HG03378 (cell line): Measurements from ENCODE around the gene ACACB.

ENCODE experiments used
- ATAC-seq: cut with Tn5 transposase; IDR thresholded peaks from one replicate; pipeline ENCODE4 v1.9.1; 2021; ENCODE audit warnings: mild to moderate bottlenecking, moderate library complexity; ENCODE audit not compliant: unreplicated experiment

Gene ACACB

DNA sequence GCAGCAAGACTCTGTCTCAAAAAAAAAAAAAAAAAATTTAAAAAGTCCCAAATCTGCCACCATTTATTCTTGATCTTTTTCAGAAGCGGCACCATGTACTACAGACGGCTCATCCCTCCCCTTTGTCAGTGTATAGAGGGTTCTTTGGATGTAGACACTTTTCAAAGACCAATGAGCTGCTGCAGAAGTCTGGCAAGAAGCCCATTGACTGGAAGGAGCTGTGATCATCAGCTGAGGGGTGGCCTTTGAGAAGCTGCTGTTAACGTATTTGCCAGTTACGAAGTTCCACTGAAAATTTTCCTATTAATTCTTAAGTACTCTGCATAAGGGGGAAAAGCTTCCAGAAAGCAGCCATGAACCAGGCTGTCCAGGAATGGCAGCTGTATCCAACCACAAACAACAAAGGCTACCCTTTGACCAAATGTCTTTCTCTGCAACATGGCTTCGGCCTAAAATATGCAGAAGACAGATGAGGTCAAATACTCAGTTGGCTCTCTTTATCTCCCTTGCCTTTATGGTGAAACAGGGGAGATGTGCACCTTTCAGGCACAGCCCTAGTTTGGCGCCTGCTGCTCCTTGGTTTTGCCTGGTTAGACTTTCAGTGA is 6.5 kb upstream of the ACACB start:
- no peak for ATAC-seq

DNA sequence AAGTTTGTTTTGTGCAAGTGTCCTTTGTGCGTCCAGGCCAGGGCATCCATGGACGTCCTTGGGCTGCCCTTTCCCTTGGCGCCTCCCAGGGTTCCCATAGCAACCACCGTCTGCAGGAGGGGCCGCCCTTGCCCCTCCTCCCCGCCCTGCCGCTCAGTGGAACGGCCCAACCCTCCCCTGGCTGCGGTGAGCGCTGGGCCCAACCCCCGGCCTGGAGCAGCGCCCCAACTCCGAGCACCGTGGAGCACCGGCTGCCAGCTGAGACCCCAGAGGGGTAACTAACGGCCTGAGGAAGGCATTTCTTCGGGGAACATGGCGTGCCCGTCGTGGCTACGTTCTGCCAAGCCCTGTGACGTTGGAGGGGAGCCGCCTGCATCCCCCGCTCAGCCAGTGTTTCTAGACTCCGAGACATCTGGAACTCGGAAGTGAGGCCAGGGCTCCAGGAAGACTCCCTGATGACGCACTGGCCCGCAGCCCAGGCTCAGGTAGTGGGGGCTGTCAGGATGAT is 5.3 kb upstream of the ACACB start:
- no peak for ATAC-seq

DNA sequence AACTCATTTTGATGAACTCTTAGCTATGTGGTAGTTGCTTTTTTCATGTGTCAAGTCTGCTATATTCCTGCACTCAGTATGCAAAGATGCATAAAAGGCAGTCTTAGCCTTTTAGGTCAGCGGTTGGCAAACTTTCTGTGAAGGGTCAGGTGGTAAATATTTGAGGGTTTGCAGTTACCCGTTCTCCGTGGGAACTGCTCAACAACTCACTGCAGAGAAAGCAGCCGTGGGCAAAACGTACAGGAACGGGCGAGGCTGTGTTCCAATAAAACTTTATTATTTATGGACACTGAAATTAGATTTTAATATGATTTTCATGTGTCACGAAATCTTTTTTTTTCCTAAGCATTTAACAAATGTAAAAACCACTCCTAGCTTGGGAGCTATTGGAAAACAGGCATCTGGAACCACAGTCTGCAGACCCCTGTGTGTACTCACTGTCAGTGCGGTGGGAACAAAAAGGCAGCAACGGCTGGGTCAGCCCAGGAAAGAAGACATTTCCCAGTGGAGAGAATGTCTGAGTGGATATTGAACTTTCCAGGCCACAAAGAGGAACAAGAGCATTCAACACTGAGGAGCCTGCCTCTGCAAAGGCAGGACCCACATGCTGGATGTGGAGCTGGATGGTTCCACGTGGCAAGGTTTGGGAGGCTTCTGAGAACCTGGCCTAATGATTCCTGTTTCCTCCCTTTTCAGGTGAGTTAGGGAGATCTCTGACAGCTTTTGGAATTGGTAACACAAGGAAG is 3.5 kb upstream of the ACACB start:
- ATAC-seq, result no peak

DNA sequence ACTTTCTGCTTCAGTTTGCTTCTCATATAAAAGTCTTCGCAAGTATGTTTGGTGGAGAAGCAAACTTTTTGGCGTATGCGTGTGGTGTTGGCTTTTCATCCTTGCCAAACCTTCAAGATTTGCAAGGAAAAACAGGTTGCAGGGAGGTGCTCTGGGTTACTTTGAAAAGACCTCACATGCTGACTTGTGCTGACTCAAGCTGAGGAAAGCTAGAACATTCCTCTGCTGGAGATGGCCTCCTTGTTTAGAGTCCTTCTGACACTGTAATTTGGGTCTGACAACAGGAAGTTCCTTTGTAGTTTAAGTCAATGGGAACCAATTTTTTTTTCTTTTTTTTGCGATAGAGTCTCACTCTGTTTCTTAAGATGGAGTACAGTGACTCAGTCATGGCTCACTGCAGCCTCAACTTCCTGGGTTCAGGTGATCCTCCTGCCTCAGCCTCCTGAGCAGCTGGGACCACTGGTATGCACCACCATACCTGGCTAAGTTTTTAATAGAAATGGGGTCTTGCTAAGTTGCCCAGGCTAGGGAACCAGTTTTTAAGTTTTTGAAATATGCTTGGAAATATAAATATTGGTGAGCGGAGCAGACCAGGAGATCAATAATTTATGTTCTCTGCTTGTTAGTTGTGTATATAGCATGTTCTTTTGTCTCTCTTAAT is 2.6 kb upstream of the ACACB start:
- ATAC-seq, result no peak

DNA sequence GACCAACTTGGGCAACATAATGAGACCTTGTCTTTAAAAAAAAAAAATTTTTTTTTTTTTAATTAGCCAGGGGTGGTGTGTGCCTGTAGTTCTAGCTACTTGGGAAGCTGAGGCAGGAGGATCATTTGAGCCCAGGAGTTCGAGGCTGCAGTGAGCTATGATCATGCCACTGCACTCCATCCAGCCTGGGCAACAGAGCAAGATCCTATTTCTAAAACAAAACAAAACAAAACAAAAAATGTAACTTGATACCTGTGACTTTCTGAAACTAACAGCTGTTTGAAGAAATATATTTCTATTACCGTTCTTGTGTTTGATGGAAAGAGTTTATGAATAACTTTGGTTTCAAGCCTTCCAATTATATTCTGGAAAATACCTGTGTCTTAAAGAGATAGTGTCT is 1.7 kb upstream of the ACACB start:
- no peak for ATAC-seq

DNA sequence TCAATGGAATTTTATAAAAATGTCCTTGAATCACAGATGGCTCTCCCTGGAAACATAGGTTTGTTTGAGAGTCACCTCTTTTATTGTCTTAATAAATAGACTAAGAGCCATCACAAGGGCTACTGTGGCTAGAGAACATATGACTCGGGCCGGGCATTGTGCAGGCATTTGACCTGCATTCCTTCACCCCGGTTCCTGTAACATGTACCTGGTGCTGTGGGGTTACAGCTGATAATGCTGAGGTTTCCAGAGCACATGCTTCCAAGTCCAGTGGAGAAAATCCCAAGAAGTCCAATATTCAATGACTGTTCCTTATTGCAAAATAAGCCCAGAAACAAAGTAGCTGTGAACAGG is 1.0 kb upstream of the ACACB start:
- ATAC-seq, result no peak

DNA sequence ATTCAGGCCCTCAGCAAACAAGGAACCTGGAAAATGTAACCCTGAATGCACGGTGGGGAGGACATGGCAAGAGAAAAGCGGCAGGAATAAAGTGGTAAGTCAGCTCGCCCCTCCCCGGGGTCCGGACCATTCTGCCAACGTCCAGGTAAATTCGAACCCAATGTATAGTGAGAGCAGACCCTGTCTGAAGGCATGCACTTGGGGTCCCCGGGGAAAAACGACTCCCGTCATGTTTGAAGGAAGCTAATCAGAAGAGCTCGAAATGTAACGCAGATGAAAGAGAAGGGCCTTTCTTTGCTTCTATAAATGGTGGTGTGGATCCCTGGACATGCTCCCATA is 193 bp downstream of the ACACB start:
- ATAC-seq, result no peak

DNA sequence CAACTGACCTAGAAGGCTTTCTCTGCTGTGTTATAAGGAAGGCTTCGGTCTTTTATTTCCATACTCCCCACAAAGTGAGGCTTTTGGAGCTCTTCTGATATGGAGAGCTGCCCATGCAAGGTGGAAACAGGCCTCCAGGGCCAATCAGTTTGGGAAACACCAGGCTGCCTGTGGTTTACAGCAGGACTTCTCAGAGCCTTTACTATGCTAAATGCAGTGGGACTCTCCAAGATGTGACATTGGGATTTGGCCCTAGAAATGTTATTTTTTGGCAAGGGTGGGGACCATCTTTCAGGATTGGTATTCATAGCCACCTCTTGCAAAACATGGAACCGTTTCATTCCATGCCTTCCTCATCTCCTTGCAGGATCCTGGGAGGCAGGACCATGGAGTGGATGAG is 3.7 kb downstream of the ACACB start:
- no peak for ATAC-seq

DNA sequence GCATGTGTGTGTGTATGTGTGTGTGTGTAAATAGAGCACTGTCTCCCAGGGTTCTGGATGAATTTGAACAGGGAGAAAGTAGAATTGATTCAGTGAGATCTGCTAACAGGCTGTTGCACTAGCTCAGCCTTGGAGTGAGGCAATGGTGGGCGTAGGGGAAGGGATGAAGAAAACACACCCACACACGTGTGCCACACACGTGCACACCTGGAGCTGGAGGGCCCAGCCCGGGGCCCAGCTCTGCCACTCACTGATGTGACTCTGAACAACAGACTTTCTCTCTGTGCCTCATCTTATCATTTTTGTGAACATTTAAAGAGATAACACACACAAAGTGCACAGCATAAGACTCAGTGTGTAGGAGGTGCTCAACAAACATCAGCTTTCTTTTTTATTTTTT is 4.2 kb downstream of the ACACB start:
- ATAC-seq, result no peak

DNA sequence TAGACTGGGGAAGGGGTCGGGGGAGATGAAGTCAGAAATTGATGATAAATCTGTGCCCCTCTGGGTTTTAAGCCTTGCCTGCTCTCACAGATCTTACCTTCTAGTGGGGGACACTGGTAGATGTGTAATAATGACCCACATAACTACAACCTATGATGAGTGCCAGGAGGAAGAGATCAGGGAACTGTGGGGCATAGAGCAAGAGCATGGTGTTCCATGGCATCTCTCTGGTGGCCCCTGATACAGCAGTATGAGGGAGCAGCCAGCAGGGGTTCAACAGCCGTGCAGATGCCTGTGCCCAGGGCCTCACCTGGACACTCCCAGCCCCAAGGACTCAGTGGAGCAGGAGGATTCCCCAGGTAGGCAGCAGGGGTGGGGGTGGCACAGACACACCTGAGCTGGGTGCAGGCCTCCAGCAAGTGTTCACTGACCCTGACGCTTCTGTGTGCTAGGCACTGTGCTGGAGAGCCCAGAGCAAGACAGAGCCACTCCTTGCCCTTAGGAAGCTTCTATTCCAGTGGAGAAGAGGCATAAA is 5.0 kb downstream of the ACACB start:
- ATAC-seq, result no peak

DNA sequence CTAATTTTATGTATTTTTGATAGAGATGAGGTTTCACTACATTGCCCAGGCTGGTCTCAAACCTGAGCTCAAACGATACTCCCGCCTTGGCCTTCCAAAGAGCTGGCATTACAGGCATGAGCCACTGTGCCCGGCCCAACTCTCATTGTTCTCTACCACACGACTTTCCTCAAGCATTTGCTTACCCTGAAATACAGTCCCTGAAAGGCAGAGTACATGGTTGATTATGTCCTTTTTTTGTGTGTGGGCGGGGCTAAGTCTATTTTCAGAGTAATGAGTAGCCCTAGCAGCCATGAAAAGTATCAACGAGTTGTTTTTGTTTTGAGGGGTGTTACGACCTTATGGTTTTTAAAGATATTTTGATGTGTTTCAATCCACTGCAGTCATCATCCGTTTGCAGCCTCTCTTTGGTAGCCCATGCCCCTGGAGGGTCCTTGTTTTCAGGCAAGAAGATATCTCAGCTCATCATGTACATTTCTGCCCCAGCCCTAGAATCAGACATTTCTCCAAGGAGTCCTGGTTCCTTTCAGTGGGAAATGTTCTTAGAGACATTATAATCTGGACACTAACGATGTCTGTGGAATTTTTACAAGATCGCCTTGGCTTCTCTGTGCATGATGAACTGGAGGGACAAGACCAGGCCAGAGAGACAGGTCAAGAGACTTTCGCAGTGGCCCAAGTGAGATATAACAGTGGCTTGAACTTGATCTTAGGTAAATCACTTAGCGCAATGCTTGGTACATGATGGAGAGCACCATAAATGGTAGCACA is 8.7 kb downstream of the ACACB start:
- ATAC-seq, result no peak

DNA sequence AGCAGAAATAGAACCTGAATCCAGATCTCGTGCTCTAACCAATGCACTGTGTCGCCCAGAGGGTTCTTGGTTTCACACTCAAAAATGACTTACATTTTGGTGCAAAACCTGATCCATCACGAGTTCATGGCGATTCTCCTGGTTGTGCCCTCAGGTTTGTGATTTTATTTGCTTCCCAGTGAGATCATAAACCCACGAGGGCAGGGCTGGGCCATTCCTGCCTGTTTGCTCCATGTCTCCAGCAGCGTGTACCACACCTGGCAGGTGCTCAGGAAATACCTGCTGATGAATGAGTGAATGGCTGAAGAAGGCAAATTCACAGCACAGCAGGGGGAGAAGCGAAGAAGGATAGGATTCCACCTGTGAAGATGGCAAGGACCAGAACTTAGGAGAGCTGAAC is 9.4 kb downstream of the ACACB start:
- no peak for ATAC-seq

DNA sequence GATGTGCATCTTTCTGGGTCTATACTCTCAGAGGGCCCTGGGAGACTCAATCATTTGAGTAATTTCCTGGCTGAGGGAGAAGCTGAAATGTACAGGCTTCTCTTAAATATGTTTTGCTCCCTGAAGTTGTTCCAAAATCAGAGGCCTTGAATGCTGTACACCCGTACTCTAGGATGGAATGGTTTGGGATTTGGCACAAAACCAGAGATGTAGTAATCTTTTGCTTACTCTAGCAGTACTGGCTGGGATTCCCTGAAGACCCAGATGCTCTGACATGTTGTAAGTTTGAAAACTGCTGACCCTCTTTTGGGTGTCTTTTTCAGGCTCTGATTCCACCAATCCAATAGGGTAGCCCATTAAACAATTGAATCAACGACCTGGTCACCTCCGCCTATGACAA is 10.4 kb downstream of the ACACB start:
- no peak for ATAC-seq

DNA sequence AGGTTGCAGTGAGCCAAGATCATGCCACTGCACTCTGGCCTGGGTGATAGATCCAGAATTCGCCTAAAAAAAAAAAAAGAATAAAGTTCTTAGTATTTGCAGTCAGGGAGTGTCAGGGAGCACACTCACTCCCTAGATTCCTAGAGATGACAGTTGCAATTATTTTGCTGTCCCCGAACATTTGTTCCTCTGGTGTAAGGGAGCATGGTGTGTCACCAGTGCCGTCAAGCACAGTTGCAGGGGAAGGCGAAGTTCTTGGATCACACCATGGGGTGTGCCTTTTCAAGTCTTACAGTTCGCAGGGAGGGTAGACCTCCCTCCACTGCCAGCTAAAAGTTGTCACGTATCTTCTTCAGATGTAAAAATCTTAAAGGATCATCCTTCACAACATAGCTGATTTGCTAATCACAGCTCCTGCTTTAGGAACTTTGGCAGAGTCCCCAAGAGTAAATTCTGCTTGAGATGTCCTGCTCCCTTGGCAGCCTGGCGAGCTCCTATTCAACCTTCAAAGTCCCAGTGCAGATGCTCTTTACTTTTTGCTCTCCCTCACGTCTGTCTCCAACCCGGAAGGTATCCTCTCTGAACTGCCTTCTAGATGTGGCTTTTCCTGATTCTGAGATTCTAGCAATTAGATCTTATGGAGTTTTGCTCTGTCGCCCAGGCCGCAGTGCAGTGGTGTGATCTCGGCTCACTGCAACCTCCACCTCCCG is 11.3 kb downstream of the ACACB start:
- ATAC-seq, result no peak

DNA sequence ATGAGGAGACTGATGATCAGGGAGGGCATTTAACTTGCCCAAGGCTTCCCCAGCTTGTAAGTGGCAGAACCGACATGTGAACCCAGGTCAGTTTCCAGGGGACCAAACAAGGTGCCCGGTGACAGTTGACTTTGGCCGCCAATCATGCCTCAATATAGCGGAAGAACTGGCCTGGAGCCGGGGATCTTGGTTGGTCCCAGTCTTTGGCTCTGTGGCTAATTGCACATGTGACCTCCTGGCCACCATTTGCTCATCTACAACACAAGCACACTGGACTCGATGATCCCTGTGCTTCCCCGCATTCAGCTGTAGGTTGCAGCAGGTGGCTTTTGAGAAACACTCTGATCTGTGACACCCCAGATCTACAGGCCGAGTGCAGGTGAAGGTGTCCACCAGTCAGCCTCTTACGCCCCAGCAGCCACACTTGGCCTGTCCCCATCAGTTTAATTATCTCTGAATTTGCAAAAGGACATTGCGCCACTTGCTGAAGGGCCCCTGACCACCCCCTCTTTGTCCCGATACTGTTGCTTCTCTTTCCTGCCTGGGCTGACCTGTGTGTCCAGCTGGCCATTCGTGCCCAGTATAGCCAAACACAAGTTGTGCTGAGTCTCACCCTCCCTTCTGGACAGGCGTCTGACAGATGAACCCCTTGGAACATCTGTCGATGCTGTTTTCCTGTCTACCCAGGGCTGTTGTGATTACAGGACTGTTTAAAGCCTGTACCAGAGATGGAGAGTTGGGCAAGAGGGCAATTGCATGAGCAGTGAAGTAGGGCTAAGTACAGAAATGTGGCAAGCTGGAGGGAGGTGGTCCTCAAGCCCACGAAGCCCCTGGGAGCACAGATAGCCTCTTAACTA is 14.1 kb downstream of the ACACB start:
- no peak for ATAC-seq

DNA sequence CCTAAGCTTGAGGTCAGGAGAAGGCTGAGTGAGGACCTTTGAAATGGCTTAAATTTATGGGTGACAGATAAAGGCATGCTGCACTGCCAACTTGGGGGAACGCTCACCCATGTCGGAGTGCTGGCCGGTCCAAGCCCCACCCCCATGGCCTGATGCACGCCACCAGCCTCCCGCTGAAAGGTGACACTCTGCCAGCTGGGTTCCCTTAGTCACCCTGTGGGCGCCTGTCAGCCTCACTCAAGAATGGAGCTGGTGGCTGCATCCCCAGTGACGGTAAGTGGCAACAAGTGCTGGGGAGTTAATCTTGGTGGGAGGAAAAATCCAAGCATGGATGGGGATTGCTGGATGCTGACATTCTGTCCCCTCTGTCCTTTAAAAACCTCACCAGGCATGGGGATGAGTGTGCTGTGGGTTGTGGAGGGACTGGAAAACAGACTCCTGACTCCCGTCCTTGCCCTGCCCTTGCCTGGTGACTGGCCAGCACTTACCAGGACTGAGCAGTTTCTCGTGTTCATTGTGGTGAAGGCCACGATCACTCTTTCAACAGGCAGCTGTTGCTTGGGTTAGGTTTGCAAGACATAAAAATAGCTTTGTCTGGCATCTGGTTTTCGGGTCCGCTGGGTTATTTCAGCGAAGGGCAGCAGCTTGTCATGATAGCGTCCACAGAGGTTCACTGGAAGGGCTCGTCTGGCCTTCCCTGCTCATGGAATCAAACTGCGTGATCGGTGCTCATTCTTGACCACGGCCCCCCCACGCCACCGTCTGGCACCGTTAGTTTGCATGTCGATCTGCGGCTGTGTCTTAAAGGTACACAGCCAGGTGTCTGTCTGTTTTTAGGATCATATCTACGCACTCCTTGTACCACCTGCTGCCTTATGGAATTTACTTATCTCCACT is 15.0 kb downstream of the ACACB start:
- no peak for ATAC-seq

DNA sequence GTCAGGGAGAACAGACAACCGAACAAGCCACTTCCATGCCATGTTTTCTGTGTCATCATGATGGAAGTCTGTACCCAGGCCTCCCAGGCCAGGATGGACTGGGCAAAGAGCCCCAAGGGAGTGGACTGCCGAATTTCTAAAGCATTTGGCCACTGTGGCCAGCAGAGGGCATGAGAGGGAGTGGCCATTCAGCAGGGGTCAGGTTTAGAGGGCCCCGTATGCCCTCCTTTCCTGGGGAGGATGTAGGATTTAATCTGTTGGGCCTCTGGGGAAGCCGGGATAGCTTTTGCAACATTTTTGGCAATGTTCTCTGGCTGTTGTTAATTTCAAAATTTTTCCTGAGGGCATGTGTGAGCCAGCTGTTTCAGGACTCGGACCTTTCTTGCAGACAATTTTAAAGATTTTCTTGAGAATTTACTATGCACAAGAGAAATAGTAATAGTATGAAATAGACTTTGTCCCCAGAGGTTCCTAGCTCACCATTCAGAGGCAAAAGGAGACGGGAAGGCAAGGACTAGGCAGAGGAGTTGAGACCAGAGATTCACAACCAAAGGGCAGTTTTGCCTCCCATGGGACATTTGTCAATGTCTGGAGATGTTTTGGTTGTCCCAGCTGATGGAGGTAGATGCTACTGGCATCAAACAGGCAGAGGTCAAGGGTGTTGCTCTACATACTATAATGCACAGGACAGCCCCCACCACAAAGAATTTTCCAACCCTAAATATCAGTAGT is 18.0 kb downstream of the ACACB start:
- ATAC-seq, result no peak

DNA sequence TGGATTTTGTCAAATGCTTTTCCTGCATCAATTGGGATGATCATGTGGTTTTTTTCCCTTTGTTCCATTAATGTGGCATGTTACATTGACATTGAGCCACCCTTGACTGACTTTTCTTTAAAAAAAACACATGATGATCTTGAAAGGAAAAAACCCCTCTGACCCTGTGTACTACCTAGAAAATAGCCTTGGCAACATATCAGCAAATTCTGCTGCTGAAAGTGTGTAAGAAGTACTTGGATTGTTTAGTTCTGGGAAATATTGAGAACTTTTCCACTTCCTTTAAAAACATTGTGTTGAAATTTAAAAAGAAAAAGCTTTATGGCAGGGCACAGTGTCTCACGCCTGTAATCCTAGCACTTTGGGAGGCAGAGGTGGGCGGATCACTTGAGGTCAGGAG is 20.7 kb downstream of the ACACB start:
- no peak for ATAC-seq
